DOHH2 (cell line): ENCODE results near the gene AKT1S1.

ENCODE experiments used
- H3F3A ChIP-seq: fragments of 200-600 bp; sonication (generic), shearing (Covaris generic); 2 replicates; pipeline ENCODE4 v1.6.0; 2016; ENCODE audit warnings: antibody characterized with exemption, mild to moderate bottlenecking; ENCODE audit not compliant: control insufficient read depth, insufficient read depth
- H3K27ac ChIP-seq: fragments of 200-600 bp; sonication (generic); 2 replicates; pipeline ENCODE4 v1.5.1; 2014; ENCODE audit warnings: low read depth, mild to moderate bottlenecking, low read length, moderate library complexity
- H3K27me3 ChIP-seq: fragments of 200-600 bp; sonication (generic); 2 replicates; pipeline ENCODE4 v1.6.1; 2014; ENCODE audit warnings: mild to moderate bottlenecking, low read length, mixed read lengths; ENCODE audit not compliant: control insufficient read depth
- H3K36me3 ChIP-seq: fragments of 200-600 bp; sonication (generic); 2 replicates; pipeline ENCODE4 v1.6.1; 2014; ENCODE audit warnings: mild to moderate bottlenecking, low read length, moderate library complexity, mixed read lengths; ENCODE audit not compliant: control insufficient read depth
- H3K4me1 ChIP-seq: fragments of 200-600 bp; sonication (generic); 2 replicates; pipeline ENCODE4 v1.6.1; 2014; ENCODE audit warnings: mild to moderate bottlenecking, low read length, mixed read lengths; ENCODE audit not compliant: control insufficient read depth
- H3K4me2 ChIP-seq: fragments of 200-600 bp; sonication (generic); 2 replicates; pipeline ENCODE4 v1.6.0; 2014; ENCODE audit warnings: mild to moderate bottlenecking, low read length, moderate library complexity
- H3K4me3 ChIP-seq: fragments of 200-600 bp; sonication (generic); 2 replicates; pipeline ENCODE4 v1.5.1; 2014; ENCODE audit warnings: mild to moderate bottlenecking, low read length, mixed read lengths
- H3K79me2 ChIP-seq: fragments of 200-600 bp; sonication (generic); 2 replicates; pipeline ENCODE4 v1.6.1; 2014; ENCODE audit warnings: mild to moderate bottlenecking, low read length, mixed read lengths; ENCODE audit not compliant: control insufficient read depth
- H3K9me2 ChIP-seq: fragments of 200-600 bp; sonication (generic); replicated peaks from 2 replicates; pipeline ENCODE4 v1.6.1; 2014; ENCODE audit warnings: mild to moderate bottlenecking, low read length, mixed read lengths; ENCODE audit not compliant: control insufficient read depth
- H3K9me3 ChIP-seq: fragments of 200-600 bp; sonication (generic); 2 replicates; pipeline ENCODE4 v1.6.1; 2014; ENCODE audit warnings: antibody characterized with exemption, low read length, mixed read lengths; ENCODE audit not compliant: control insufficient read depth, insufficient read depth
- H4K20me1 ChIP-seq: fragments of 200-600 bp; sonication (generic); 2 replicates; pipeline ENCODE4 v1.6.0; 2014; ENCODE audit warnings: low read depth, mild to moderate bottlenecking, antibody characterized with exemption, low read length, moderate library complexity; ENCODE audit not compliant: control insufficient read depth, insufficient read depth
- EZH2phosphoT487 ChIP-seq: fragments of 200-600 bp; sonication (generic); IDR thresholded peaks from 2 replicates; pipeline ENCODE4 v1.6.1; 2017; ENCODE audit warnings: borderline replicate concordance, mild to moderate bottlenecking, antibody characterized with exemption, low read length, moderate library complexity, mixed read lengths
- TF ChIP-seq, protein P1 (sequence below): fragments of 200-600 bp; sonication (generic); IDR thresholded peaks from one replicate; pipeline ENCODE4 v1.5.1; 2014; ENCODE audit warnings: antibody characterized with exemption, mild to moderate bottlenecking, low read depth, low read length; ENCODE audit not compliant: poor library complexity, severe bottlenecking

The AKT1S1 gene

DNA sequence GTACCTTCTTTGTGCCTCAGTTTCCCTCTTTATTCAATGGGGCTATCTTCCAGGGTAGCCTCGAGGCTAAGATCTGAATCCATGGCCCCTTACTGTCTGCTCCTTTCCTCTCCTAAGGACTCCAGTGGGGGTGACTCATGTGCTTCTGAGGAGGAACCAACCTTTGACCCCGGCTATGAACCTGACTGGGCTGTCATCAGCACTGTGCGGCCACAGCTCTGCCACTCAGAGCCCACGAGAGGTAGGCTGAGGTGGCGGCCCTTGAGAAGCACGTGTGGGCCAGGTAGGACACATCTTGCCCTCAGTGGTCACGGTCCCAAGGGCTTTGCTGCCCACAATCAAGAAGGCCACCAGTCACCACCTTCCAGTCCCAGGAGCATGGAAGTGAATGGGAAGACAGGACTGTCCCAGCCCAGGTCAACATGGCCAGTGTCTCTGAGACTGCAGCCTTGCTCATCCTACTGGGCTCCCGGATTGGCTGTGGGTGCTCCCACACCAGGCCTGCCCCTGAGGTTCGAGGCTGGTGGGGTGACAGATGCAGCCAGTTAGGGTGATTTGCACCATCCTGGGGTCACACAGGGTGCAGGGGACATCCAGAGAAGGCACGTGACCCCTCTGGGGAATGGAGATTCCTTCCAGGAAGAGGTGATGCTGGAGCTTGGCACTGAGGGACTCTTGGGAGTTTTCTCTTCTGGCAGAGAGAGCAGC, 3.2 kb upstream of the AKT1S1 start:
- no peaks in the 10 kb centered on the region for H3F3A ChIP-seq
- H3K9me2 ChIP-seq: no peaks in the 10 kb centered on the region
- peaks cover 12% of the 10 kb centered on the region for H3K79me2 ChIP-seq
- no peaks in the 10 kb centered on the region for H3K27me3 ChIP-seq
- H3K36me3 ChIP-seq: peaks cover 22% of the 10 kb centered on the region
- H3K4me2 ChIP-seq: no peak overlapping the region
- peaks cover 3% of the 10 kb centered on the region; the same call in 1 of the 2 replicates for H3K9me3 ChIP-seq
- peaks cover 18% of the 10 kb centered on the region for H3K4me1 ChIP-seq
- TF ChIP-seq EZH2phosphoT487: no peak
- TF ChIP-seq, protein P1, sequence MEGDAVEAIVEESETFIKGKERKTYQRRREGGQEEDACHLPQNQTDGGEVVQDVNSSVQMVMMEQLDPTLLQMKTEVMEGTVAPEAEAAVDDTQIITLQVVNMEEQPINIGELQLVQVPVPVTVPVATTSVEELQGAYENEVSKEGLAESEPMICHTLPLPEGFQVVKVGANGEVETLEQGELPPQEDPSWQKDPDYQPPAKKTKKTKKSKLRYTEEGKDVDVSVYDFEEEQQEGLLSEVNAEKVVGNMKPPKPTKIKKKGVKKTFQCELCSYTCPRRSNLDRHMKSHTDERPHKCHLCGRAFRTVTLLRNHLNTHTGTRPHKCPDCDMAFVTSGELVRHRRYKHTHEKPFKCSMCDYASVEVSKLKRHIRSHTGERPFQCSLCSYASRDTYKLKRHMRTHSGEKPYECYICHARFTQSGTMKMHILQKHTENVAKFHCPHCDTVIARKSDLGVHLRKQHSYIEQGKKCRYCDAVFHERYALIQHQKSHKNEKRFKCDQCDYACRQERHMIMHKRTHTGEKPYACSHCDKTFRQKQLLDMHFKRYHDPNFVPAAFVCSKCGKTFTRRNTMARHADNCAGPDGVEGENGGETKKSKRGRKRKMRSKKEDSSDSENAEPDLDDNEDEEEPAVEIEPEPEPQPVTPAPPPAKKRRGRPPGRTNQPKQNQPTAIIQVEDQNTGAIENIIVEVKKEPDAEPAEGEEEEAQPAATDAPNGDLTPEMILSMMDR: no peak
- H3K4me3 ChIP-seq: no peak overlapping the region
- H3K27ac ChIP-seq: no peak overlapping the region
- no peaks in the 10 kb centered on the region for H4K20me1 ChIP-seq

DNA sequence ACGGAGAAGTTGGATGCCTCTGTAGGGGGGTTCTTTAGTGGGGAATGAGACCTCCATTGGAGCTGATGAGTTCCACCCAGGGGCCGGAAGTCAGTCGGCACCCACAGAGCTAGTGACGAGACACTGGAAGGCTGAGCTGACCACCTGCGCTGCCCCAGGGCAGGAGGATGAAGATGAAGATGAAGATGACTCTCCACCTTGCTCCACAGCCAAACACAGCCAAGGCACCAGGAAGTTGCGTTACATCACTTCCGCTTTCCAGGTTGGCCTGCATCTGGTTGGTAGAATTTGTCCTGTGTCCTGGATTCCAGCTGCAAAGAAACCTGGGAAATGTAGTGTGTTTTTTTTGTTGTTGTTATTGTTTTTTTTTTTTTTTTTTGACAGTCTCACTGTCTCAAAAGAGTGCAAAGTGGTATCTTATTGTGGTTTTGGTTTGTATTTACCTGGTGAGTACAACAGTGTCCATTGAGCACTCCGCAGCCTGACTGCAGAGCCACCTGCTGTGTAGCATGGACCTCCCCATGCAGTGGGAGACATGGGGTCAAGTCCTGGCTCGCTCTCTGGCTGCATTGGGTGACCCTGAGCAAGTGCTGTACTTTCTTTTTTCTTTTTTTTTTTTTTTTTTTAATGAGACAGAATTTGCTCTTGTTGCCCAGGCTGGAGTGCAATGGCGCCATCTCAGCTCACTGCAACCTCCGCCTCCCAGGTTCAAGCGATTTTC, 2.2 kb upstream of the AKT1S1 start:
- H3K4me3 ChIP-seq: no peak overlapping the region
- peaks cover 3% of the 10 kb centered on the region; the same call in 1 of the 2 replicates for H3K9me3 ChIP-seq
- no peak overlapping the region for H3K27ac ChIP-seq
- peaks cover 22% of the 10 kb centered on the region for H3K79me2 ChIP-seq
- peaks cover 22% of the 10 kb centered on the region for H3K4me1 ChIP-seq
- H3K9me2 ChIP-seq: no peaks in the 10 kb centered on the region
- H3K27me3 ChIP-seq: no peaks in the 10 kb centered on the region
- H3F3A ChIP-seq: no peaks in the 10 kb centered on the region
- H3K36me3 ChIP-seq: peaks cover 22% of the 10 kb centered on the region
- TF ChIP-seq, protein P1: no peak
- TF ChIP-seq EZH2phosphoT487: no peak
- no peaks in the 10 kb centered on the region for H4K20me1 ChIP-seq
- no peak overlapping the region; the same call in 1 of the 2 replicates for H3K4me2 ChIP-seq

DNA sequence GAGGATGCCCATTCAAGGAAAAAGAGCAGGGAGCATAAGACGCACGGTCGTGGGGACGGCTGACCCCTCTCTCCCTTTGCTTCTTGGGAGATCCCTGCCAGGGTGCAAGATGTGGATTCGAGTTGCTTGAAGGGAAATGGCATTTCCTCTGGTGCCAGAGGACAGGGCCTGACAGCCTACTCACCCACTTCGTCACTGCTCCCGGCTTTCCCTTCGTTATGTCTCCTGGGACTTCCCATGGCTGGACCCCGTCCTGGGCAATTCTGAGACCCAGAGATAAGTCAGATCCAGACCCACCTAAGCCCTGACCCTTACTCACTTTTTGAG, 1.6 kb upstream of the AKT1S1 start:
- Histone ChIP-seq H3K9me3 (peaks cover 3% of the 10 kb centered on the region; the same call in 1 of the 2 replicates), H3K79me2 (peaks cover 23% of the 10 kb centered on the region), H3K4me2 (peak overlapping the region; percentile 71), H3K4me1 (peaks cover 22% of the 10 kb centered on the region), H3K27me3 (no peaks in the 10 kb centered on the region), H3F3A (no peaks in the 10 kb centered on the region), H3K4me3 (peak overlapping the region; percentile 90), H3K27ac (no peak overlapping the region), H3K9me2 (no peaks in the 10 kb centered on the region), H4K20me1 (no peaks in the 10 kb centered on the region), H3K36me3 (peaks cover 22% of the 10 kb centered on the region)
- TF ChIP-seq, protein P1: no peak
- TF ChIP-seq EZH2phosphoT487: no peak
